Measurements from ENCODE around the gene ZFR.
"Not testable (repeated sequence)": the region's sequence is repeated elsewhere in the genome, so short reads cannot be mapped to it uniquely, and the experiment has no call there.

ZFR gene

GRCh38 chr5:32452316-32452715 is 7.8 kb upstream of the ZFR start:
- DNase-seq (ENCODE audit: low read depth in 2 of 3, low spot score in 1 of 3) = not testable (repeated sequence)

DNA sequence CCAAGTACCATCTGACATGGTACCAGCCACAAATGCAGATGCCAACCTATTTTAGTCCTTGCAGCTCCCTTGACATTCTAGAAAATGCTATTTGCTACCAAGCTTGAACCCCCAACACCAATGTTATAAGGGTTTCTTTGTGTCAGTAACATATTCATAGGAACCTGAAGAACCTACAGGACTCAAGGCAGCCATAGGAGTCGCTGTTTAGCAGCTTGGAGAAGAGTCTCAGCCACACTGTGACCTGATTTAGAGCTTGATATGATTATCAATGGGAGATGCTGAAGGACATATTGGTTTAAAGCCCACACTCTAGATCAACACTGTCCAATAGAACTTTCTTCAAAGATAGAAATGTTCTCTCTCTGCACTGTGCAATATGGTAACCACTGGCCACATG is 6.4 kb upstream of the ZFR start:
- DNase-seq (ENCODE audit: low read depth in 2 of 3, low spot score in 1 of 3) = no peak

DNA sequence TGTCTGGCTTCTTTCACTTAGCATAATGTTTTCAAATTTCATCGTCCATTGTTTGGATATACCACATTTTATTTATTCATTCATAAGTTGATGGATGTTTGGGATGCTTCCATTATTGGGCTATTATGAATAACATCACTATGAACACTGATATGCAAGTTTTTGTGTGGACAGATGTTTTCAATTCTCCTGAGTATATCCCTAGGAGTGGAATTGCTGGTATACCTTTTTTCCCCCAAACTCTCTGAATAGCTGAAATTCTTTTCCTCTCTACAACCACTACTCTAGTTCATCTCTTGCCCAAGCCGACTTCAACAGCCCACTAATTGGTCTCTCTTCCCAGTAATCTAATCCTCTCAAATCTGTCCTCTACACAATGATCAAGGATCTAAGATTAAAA is 4.7 kb upstream of the ZFR start:
- DNase-seq (ENCODE audit: low read depth in 2 of 3, low spot score in 1 of 3) = no peak

DNA sequence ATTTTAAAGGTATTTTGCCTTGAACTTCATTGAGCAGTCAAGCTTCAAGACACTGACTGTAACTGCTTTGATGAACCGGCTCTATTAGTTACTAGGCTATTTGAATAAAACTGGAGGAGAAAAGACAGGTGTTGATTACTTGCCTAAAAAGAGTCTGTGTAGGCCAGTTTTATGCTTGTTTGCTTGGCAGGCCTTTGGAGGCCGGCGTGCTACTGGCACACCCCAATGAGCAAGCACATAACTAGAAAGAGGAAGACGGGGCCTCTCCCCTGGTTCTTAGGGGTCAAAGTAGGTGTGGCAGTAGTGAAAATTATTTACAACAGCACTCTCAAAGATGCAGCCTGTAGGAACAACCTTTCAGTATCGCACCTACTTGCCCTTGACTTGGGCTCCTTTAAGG is 2.1 kb upstream of the ZFR start:
- no peak for DNase-seq (ENCODE audit: low read depth in 2 of 3, low spot score in 1 of 3)

GRCh38 chr5:32445831-32446614 is 1.5 kb upstream of the ZFR start:
- no peak for DNase-seq (ENCODE audit: low read depth in 2 of 3, low spot score in 1 of 3)

- DNase-seq (ENCODE audit: low read depth in 2 of 3, low spot score in 1 of 3) = no peak
Measured at GRCh38 chr5:32445287-32445758, 783 bp upstream of the ZFR start.

- DNase-seq (ENCODE audit: low read depth in 2 of 3, low spot score in 1 of 3) = peak; percentile 16 to 28 (median 24)
Measured at GRCh38 chr5:32443541-32444430, 754 bp downstream of the ZFR start.

GRCh38 chr5:32443145-32443540 is 1.4 kb downstream of the ZFR start:
- DNase-seq (ENCODE audit: low read depth in 2 of 3, low spot score in 1 of 3) = peak in 2 of 3 donors; percentile 5 to 31

GRCh38 chr5:32439086-32439642 is 5.4 kb downstream of the ZFR start:
- no peak for DNase-seq (ENCODE audit: low read depth in 2 of 3, low spot score in 1 of 3)

DNA sequence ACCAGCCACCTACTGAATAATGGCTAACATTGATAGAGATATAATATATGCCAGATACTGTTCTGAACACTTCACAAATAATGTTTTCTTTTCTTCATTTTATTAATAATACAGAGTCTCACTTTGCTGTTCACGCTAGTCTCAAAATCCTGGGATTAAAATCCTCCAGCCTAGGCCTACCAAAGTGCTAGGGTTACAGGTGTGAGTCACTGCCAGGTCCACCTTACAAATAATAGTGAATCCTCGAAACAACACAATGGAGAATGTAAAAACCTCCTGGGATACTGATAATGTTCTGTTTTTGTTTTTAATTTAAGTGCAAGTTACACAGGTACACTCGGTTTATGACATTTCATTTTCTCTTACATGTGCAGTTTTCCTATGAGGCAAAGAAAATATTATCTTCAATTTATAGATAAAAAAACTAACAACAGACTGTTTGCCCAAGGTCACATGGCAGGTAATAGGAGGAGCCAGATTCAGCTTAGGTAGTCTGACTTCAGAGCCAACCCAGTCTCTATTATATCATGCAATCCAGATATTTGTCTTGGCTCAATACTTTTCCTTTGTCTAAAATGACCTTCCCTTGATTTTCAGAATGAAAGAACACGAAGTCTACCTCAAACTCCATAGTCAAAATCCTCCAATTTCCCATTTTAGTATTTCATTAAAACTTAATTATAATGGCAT is 7.8 kb downstream of the ZFR start:
- no peak for DNase-seq (ENCODE audit: low read depth in 2 of 3, low spot score in 1 of 3)

DNA sequence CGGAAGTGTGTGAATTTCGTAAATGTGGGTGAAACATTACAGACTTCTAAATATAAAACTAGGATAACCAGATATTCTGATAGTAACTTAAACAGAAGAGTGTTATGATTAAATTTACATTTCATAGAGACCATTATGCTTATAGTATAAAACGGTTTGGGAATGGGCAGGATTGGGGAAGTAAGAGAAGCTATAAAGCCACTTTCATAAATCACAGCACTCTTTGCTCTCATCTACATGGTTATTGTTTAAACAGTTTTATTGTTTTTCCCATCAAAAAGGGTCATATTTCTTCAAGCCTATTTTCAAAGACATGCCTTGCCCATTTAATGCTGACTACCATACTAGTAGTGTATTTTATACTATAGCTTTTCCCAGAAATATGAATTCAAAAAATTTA is 9.2 kb downstream of the ZFR start:
- no peak for DNase-seq (ENCODE audit: low read depth in 2 of 3, low spot score in 1 of 3)

DNA sequence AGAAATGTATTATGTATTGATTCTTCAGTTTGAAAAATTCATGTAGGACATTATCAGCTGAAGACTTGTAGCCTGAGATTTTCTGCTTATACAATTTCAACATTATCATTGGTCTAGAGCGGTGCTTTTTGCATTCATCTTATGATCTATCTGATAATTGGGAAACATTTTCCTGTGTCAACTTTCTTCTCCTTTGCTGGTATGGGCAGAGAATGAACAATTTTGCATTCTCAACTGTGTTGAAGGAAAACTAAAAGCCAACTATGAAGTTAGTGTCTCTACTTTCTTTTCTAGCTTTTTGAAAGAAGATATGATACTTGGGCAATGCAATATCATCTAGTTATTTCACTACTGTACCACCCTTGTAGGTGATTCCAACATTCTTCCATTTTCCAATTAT is 10.3 kb downstream of the ZFR start:
- DNase-seq (ENCODE audit: low read depth in 2 of 3, low spot score in 1 of 3) = no peak

DNA sequence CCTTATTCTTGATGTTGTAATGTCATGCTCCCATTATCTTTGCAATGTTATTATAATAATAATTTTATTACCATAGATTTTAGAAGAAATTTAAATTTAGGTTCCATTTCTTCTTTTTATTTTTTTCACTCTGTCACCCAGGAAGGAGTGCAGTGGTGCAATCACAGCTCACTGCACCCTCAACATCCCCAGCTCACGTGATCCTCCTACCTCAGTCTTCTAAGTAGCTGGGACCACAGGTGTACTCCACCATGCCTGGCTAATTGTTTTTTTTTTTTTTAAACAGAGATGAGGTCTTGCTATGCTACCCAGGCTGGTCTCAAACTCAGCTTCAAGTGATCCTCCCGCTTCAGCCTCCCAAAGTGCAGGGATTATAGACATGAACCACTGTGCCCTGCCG is 11.9 kb downstream of the ZFR start:
- DNase-seq (ENCODE audit: low read depth in 2 of 3, low spot score in 1 of 3) = no peak

DNA sequence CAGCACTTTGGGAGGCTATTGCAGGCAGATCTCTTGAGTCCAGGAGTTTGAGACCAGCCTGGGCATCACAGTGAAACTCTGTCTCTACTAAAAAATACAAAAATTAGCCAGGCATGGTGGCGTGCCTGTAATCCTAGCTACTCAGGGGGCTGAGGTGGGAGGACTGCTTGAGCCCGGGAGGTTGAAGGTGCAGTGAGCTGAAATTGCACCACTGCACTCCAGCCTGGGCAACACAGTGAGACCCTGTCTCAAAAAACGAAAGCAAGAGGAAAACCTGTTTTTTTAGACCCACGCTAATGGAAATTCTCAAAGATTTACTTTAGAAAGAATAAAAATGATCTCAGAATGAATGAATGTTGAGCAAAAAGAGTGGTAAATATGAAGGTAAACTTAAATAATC is 13.7 kb downstream of the ZFR start:
- DNase-seq (ENCODE audit: low read depth in 2 of 3, low spot score in 1 of 3) = not testable (repeated sequence)

DNA sequence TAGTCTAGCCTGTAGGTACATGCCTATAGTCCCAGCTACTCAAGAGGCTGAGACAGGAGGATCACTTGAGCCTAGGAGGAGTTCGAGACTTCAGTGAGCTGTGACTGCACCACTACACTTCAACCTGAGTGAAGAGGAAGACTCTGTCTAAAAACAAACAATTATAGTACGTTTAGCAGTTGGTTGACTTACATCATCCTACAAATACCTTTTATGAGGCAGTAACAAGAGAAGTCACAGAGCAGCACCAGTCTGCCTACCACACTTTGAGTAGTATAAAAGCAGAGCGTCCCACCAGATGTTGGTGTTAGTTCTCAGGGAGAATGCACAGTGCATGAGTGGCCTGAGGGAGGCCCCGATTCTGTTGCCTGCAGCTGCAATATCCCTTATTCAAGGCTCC is 16.1 kb downstream of the ZFR start:
- no peak for DNase-seq (ENCODE audit: low read depth in 2 of 3, low spot score in 1 of 3)

GRCh38 chr5:32426440-32427151 is 17.9 kb downstream of the ZFR start:
- DNase-seq (ENCODE audit: low read depth in 2 of 3, low spot score in 1 of 3) = no peak

DNA sequence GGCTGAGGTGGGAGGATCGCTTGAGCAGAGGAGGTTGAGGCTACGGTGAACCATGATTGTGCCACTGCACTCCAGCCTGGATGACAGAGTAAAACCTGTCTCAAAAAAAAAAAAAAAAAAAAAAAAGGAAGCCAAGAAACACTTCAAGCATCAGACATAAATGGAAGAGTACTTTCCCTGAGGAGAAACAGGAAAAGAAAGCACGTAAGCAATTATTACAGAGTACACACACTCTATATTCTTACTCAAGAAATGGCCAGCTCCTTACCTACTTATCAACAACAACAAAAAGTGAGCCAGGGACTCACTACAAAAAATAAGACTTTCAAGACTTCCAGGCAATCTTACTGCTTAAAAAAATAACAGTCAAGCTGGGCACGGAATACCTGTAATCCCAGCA is 21.8 kb downstream of the ZFR start:
- DNase-seq (ENCODE audit: low read depth in 2 of 3, low spot score in 1 of 3) = no peak

DNA sequence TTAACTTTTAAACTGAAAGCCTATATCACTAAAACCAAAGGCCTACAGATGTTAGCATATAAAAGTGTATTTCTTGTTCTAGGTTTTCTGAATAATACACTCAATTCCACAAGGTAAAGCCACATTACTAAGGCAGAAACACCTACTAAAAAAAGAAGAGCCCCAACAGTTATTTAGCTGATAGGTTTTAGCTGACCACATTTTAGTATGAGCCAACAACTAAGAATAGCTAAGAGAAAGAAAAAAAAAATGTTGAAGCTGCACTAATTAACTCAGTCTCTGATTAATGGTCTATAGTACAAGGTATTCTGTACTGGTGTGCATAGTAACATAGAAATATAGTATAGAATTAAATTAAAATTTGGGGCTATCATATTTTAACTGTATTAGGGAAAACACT is 23.5 kb downstream of the ZFR start:
- DNase-seq (ENCODE audit: low read depth in 2 of 3, low spot score in 1 of 3) = no peak

GRCh38 chr5:32420506-32420905 is 24.0 kb downstream of the ZFR start:
- DNase-seq (ENCODE audit: low read depth in 2 of 3, low spot score in 1 of 3) = no peak

- no peak for DNase-seq (ENCODE audit: low read depth in 2 of 3, low spot score in 1 of 3)
Measured at GRCh38 chr5:32419791-32420190, 24.7 kb downstream of the ZFR start.

Data from stimulated activated CD4-positive, alpha-beta T cell treated with anti-CD3 and anti-CD28 coated beads, Interleukin-12 subunit alpha, Interleukin-12 subunit beta, amount 100 ng/mL, for 48 hours (primary cell).